ENCODE results near the gene LSS.

LSS gene

GRCh38 chr21:46194374-46195334 lies 33.9 kb downstream of the LSS start:
- H3K9ac ChIP-seq (ENCODE audit: low read length) = no peak overlapping the region
- DNase-seq = no peak
- H3F3A ChIP-seq (ENCODE audit: insufficient read depth, low read length) = no peaks in the 10 kb centered on the region
- H3K4me2 ChIP-seq (ENCODE audit: low read depth, low read length) = no peak overlapping the region
- TF ChIP-seq EZH2 (optimal IDR thresholded peaks at IDR 0.05; ENCODE audit: low read depth, low read length) = no peak
- no peak for TF ChIP-seq CTCF (IDR thresholded peaks at IDR 0.05; ENCODE audit: low read length)
- no peak for TF ChIP-seq EZH2phosphoT487 (IDR thresholded peaks at IDR 0.05; ENCODE audit: low read length)
- peaks cover 25% of the 10 kb centered on the region for H3K36me3 ChIP-seq (replicated peaks; ENCODE audit: insufficient read depth, low read length)
- no peak overlapping the region for H3K4me3 ChIP-seq (ENCODE audit: low read length)
- H3K27me3 ChIP-seq (replicated peaks; ENCODE audit: insufficient read depth, low read length) = no peaks in the 10 kb centered on the region
- H4K20me1 ChIP-seq (ENCODE audit: insufficient read depth, low read length) = no peaks in the 10 kb centered on the region
- no peaks in the 10 kb centered on the region for H3K9me2 ChIP-seq (replicated peaks; ENCODE audit: insufficient read depth, low read length)
- no peaks in the 10 kb centered on the region for H3K4me1 ChIP-seq (ENCODE audit: low read length)
- no peaks in the 10 kb centered on the region for H3K9me3 ChIP-seq (replicated peaks; ENCODE audit: insufficient read depth, low read length)
- H3K79me2 ChIP-seq (ENCODE audit: low read length) = no peaks in the 10 kb centered on the region
- H2AFZ ChIP-seq (ENCODE audit: low read length) = no peak overlapping the region
- no peak overlapping the region for H3K27ac ChIP-seq (ENCODE audit: low read length)

DNA sequence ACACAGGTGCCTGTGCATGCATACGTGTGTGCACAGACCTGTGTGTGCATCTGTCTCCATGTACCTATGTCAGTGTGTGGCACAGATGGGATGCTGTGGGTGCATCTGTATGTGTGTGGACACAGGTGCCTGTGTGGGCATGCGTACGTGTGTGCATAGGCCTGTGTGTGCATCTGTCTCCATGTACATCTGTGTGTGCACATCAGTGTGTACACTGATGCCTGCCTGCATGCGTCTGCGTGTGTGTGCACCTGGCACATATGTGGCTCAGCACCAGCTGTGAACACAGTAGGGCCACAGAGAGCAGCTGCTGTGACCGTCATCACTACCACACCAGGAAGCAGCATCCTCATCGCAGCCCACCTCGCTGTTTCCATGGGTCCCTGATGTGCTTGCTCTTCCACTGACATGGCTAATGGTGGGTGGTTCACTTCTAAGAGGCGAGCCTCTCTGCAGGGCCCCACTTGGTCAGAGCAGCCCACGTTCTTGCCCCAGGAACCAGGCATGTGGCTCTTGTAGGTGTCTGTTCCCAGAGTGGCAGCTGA lies 34.7 kb downstream of the LSS start:
- Histone ChIP-seq H3K9me3 (replicated peaks; ENCODE audit: insufficient read depth, low read length) (no peaks in the 10 kb centered on the region), H4K20me1 (ENCODE audit: insufficient read depth, low read length) (no peaks in the 10 kb centered on the region), H3K79me2 (ENCODE audit: low read length) (no peaks in the 10 kb centered on the region), H3K9me2 (replicated peaks; ENCODE audit: insufficient read depth, low read length) (no peaks in the 10 kb centered on the region), H3K4me2 (ENCODE audit: low read depth, low read length) (no peak overlapping the region), H3K9ac (ENCODE audit: low read length) (no peak overlapping the region), H3K27me3 (replicated peaks; ENCODE audit: insufficient read depth, low read length) (no peaks in the 10 kb centered on the region), H3K4me1 (ENCODE audit: low read length) (no peaks in the 10 kb centered on the region), H2AFZ (ENCODE audit: low read length) (no peak overlapping the region), H3K36me3 (replicated peaks; ENCODE audit: insufficient read depth, low read length) (peaks cover 25% of the 10 kb centered on the region), H3K4me3 (ENCODE audit: low read length) (no peak overlapping the region), H3K27ac (ENCODE audit: low read length) (no peak overlapping the region), H3F3A (ENCODE audit: insufficient read depth, low read length) (no peaks in the 10 kb centered on the region)
- no peak for DNase-seq
- TF ChIP-seq EZH2phosphoT487 (IDR thresholded peaks at IDR 0.05; ENCODE audit: low read length) (no peak), CTCF (IDR thresholded peaks at IDR 0.05; ENCODE audit: low read length) (no peak)

GRCh38 chr21:46191686-46192575 lies 36.6 kb downstream of the LSS start:
- no peak for DNase-seq
- H2AFZ ChIP-seq (ENCODE audit: low read length) = no peak overlapping the region
- H3K4me2 ChIP-seq (ENCODE audit: low read depth, low read length) = no peak overlapping the region
- H3K9me2 ChIP-seq (replicated peaks; ENCODE audit: insufficient read depth, low read length) = no peaks in the 10 kb centered on the region
- H3K4me3 ChIP-seq (ENCODE audit: low read length) = no peak overlapping the region
- H3K36me3 ChIP-seq (replicated peaks; ENCODE audit: insufficient read depth, low read length) = peaks cover 19% of the 10 kb centered on the region
- no peaks in the 10 kb centered on the region for H3F3A ChIP-seq (ENCODE audit: insufficient read depth, low read length)
- no peak overlapping the region for H3K9ac ChIP-seq (ENCODE audit: low read length)
- no peak for TF ChIP-seq EZH2phosphoT487 (IDR thresholded peaks at IDR 0.05; ENCODE audit: low read length)
- no peak for TF ChIP-seq EZH2 (optimal IDR thresholded peaks at IDR 0.05; ENCODE audit: low read depth, low read length)
- TF ChIP-seq CTCF (IDR thresholded peaks at IDR 0.05; ENCODE audit: low read length) = no peak
- no peak overlapping the region for H3K27ac ChIP-seq (ENCODE audit: low read length)
- no peaks in the 10 kb centered on the region for H4K20me1 ChIP-seq (ENCODE audit: insufficient read depth, low read length)
- no peaks in the 10 kb centered on the region for H3K79me2 ChIP-seq (ENCODE audit: low read length)
- H3K27me3 ChIP-seq (replicated peaks; ENCODE audit: insufficient read depth, low read length) = no peaks in the 10 kb centered on the region
- H3K9me3 ChIP-seq (replicated peaks; ENCODE audit: insufficient read depth, low read length) = no peaks in the 10 kb centered on the region
- no peaks in the 10 kb centered on the region for H3K4me1 ChIP-seq (ENCODE audit: low read length)

All from MM.1S (cell line).